IPS-18a (cell line): Measurements from ENCODE around the gene C6orf141.
A peak's percentile ranks its signal among the peaks of the same experiment; 100 is the strongest.

Experiments used
- H3K27ac ChIP-seq: one replicate; pipeline ENCODE4 v1.5.1; 2013; ENCODE audit warnings: low read length
- H3K27me3 ChIP-seq: one replicate; pipeline ENCODE4 v1.6.1; 2013; ENCODE audit warnings: mild to moderate bottlenecking, low read length; ENCODE audit not compliant: control insufficient read depth, insufficient read depth
- H3K36me3 ChIP-seq: one replicate; pipeline ENCODE4 v1.6.1; 2013; ENCODE audit warnings: low read depth, low read length; ENCODE audit not compliant: control insufficient read depth
- H3K4me1 ChIP-seq: one replicate; pipeline ENCODE4 v1.6.1; 2013; ENCODE audit warnings: low read depth, low read length; ENCODE audit not compliant: control insufficient read depth
- H3K4me3 ChIP-seq: one replicate; pipeline ENCODE4 v1.5.1; 2013; ENCODE audit warnings: low read length
- H3K9ac ChIP-seq: one replicate; pipeline ENCODE4 v1.6.1; 2013; ENCODE audit warnings: mild to moderate bottlenecking, low read length, moderate library complexity
- H3K9me3 ChIP-seq: one replicate; pipeline ENCODE4 v1.6.1; 2013; ENCODE audit warnings: low read depth, low read length; ENCODE audit not compliant: control insufficient read depth

C6orf141 gene

DNA sequence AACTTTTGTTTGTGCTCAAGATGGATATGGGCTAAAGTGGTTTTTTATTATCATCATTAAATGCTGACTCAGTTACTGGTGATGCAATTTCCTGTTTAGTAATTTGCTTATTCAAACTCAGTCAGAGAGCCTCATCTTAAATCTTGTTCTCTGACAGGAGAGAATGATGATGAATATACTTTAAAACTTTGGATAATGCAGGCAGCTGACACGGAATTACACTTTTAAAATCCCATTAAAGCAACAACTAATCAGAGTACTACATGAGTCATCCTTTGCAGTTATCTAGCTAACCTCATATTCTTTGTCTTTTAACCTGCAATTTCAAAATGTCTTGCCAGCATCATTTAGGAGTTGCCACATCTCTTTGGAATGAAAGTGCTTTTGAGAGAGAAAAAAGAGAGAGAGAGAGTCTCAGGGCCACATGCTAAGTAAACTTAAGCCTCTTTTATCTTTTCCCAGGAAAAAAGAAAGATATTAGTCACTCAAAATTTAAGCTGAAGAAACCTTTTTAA lies 9.2 kb upstream of the C6orf141 start:
- H3K4me3 ChIP-seq: no peak overlapping the region
- no peaks in the 10 kb centered on the region for H3K27me3 ChIP-seq
- H3K27ac ChIP-seq: no peak overlapping the region
- H3K9ac ChIP-seq: no peak overlapping the region
- no peaks in the 10 kb centered on the region for H3K9me3 ChIP-seq
- H3K36me3 ChIP-seq: no peaks in the 10 kb centered on the region
- peaks cover 4% of the 10 kb centered on the region for H3K4me1 ChIP-seq

DNA sequence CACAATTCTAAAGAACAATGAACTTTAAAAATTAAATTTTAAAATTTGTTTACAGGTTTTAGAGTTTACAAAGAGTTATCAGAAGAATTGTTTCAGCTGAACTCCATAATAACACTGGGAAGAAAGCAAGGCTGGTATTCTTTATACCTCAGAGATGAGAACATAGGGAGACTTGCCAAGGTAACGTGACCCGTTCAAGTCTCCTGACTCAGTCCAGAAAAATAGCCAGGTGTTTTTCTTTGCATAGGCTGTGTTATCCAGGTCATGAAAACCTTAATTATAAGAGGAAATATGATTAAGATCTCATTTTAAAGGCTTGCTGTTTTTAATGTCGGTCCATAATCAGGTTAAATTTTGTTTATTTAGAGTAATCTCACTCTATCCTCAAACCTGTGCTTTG lies 8.5 kb upstream of the C6orf141 start:
- no peaks in the 10 kb centered on the region for H3K27me3 ChIP-seq
- peaks cover 4% of the 10 kb centered on the region for H3K4me1 ChIP-seq
- H3K27ac ChIP-seq: no peak overlapping the region
- no peaks in the 10 kb centered on the region for H3K9me3 ChIP-seq
- H3K36me3 ChIP-seq: no peaks in the 10 kb centered on the region
- H3K4me3 ChIP-seq: no peak overlapping the region
- H3K9ac ChIP-seq: no peak overlapping the region

DNA sequence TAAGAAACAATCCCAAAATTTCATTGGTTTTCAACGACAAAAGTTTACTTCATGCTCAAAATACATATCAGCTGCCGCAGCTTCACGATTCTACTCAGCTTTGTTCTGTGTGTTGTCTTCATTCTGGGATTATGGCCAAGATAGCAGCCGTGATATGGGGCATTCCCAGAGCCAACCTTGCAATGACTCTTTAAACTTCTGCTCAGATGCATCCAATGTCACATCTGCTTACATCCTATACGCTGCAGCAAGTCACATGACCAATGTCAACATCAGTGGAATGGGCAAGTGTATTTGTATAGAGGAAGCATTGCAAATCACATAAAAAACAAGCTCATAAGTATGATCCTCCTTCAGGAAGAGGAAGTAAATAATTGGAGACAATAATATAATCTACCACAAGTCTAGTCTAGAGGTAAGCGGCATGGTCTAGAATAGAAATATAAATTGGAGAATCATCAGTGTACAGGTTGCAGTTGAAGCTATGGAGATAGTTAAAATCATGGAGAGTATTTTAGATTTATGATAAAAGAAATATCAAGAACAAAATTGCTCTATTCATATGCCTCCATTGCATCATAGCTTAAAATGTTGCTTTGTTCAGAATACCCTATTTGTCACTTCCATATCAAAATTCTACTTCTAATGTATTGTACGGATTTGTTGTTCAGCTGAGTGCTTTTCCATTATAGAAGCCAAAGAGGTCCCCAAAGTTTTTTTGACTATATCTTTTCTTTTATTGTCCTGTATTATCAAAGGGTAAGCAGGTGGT lies 7.2 kb upstream of the C6orf141 start:
- no peaks in the 10 kb centered on the region for H3K9me3 ChIP-seq
- H3K27me3 ChIP-seq: no peaks in the 10 kb centered on the region
- H3K4me1 ChIP-seq: peaks cover 4% of the 10 kb centered on the region
- H3K27ac ChIP-seq: no peak overlapping the region
- H3K36me3 ChIP-seq: no peaks in the 10 kb centered on the region
- no peak overlapping the region for H3K9ac ChIP-seq
- H3K4me3 ChIP-seq: no peak overlapping the region

DNA sequence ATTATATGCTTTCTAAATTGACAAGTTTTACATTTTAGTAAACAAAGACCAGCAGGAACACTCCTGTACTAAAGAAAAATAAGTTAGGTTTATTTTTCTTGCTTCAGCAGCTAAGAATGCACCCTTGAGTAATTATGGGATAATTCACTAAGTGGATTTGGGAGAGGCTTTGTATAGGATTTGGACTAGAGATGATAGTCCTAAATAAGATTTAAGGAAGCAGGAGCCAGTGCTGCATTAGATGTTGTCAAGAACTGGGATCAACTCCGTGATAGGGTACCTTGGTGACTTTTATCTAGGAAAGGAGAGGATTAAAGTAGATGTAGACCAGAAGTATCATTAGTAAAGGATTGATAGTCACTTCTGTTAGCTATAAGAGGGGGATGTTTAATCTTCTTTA lies 4.1 kb upstream of the C6orf141 start:
- H3K27me3 ChIP-seq: peaks cover 13% of the 10 kb centered on the region
- H3K36me3 ChIP-seq: no peaks in the 10 kb centered on the region

DNA sequence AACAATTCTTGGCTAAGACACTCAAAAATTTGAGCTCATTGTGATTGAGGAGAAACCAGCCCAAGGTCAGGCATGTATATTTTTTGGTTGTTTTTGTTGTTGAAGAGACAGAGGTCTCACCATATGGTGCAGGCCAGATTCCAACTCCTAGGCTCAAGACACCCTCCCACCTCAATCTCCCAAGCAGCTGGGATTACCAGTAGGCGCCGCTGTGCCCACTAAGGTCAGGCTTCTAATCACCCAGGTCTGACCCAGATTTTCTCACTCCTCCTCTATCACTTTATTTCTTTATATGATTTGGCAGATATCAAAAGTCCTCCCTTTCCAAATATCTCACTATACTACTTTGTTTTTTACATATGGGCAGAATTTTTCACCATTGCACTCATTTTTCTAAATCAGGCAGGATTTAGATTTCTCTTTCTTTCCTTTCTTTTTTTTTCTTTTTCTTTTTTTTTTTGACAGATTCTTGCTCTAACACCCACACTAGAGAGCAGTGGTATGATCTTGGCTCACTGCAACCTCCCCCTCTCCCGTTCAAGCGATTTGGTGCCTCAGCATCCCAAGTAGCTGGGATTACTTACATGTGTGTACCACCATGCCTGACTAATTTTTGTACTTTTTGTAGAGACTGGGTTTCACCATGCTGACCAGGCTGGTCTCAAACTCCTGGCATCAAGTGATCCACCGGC lies 1.7 kb upstream of the C6orf141 start:
- H3K27me3 ChIP-seq: peaks cover 17% of the 10 kb centered on the region
- peaks cover 3% of the 10 kb centered on the region for H3K36me3 ChIP-seq
- H3K9ac ChIP-seq: peak overlapping the region; percentile 13
- H3K4me3 ChIP-seq: no peak overlapping the region
- H3K9me3 ChIP-seq: no peaks in the 10 kb centered on the region
- H3K4me1 ChIP-seq: peaks cover 18% of the 10 kb centered on the region
- H3K27ac ChIP-seq: no peak overlapping the region

More for the DNA sequence above, 4.1 kb upstream of the C6orf141 start:
- H3K27ac ChIP-seq: no peak overlapping the region
- no peak overlapping the region for H3K4me3 ChIP-seq
- H3K9ac ChIP-seq: no peak overlapping the region
- H3K9me3 ChIP-seq: no peaks in the 10 kb centered on the region
- H3K4me1 ChIP-seq: peaks cover 11% of the 10 kb centered on the region

DNA sequence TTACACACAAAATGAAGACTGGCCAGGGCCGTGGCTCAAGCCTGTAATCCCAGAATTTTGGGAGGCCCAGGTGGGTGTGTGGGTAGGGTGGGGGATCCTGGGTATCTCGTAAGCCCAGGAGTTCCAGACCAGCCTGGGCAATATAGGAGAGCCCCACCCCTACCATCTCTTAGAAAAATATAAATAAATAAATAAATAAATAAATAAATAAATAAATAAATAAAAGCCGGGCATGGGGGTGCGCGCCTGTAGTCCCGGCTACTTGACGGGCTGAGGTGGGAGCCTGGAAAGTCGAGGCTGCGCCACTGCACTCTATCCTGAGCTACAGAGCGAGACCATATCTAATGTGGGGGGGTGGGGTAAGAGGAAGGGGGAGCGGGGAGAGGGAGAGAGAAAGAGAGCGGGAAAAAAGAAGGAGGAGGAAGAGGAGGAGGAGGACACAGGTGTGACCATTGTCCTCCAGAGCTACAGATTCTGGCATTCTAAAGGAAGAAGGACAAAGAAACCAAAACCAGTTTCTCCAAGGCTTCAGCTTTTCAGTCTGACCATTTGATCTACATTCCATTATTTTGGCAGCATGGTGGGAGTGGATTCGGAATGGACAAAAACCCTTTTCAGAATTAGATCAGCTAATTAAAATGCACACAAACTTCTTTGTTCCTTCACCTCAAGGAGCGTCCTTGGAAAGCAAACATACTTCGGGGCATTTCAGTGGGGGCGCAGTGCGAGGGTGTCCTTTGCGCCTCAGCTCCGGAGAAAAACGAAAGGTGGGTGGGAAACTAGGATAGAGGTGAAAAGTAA lies 577 bp upstream of the C6orf141 start:
- H3K4me1 ChIP-seq: peaks cover 23% of the 10 kb centered on the region
- peaks cover 8% of the 10 kb centered on the region for H3K36me3 ChIP-seq
- H3K9me3 ChIP-seq: no peaks in the 10 kb centered on the region
- peak overlapping the region; percentile 94 for H3K9ac ChIP-seq
- peak overlapping the region; percentile 41 for H3K27ac ChIP-seq
- H3K27me3 ChIP-seq: peaks cover 22% of the 10 kb centered on the region
- peak overlapping the region; percentile 85 for H3K4me3 ChIP-seq

DNA sequence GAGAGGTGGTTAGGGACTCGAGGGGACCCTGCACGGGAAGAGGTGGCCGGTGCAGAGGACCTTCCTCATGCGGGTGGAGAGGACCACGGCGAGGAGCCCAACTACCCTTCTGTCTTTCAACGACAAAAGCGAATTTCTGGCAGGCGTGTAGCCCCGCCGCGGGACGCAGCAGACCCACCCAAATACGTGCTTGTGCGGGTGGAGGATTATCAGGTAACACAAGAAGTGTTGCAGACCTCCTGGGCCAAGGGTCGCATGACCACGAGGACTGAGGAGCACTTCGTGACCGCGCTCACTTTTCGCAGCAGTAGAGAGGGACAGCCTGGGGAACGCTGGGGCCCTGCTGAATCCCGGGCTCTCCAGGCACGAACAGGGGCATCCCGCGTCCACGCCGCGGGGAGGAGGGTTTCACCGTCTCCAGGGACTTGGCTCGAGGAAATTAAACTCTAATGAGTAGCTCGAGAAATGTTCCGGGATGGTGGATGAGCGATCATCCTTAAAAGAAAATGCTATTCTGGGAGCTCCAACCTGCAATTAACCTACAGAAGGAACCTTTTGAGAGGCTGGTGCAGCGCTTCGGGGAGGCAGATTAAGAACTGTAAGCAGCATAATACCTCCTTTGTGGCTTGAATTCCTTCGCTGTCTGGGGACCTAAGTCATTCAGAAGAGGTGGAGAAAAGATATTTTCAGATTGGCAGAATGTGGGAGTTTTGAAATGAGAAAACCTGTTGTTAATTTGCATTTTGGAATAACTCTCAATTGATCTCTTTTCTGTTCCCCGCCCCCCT lies 804 bp downstream of the C6orf141 start:
- Histone ChIP-seq H3K9me3 (no peaks in the 10 kb centered on the region), H3K27me3 (peaks cover 31% of the 10 kb centered on the region), H3K4me3 (peak overlapping the region; percentile 85), H3K27ac (peak overlapping the region; percentile 35), H3K9ac (peak overlapping the region; percentile 94), H3K4me1 (peaks cover 27% of the 10 kb centered on the region), H3K36me3 (peaks cover 13% of the 10 kb centered on the region)

DNA sequence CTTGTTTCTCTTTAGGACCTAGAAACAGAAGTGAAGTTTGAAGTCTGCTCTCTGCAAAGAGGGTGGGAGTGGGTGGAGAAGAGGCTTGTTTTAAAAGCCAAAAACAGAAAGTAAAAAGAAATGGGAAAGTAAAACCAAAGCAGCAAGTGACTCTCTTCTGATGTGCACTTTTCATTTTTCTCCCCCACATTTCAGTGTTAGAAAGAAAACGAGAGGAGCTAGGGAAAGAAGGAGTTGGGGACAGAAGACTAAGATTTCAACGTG lies 1.3 kb downstream of the C6orf141 start:
- Histone ChIP-seq H3K9ac (peak overlapping the region; percentile 94), H3K4me3 (peak overlapping the region; percentile 85)

DNA sequence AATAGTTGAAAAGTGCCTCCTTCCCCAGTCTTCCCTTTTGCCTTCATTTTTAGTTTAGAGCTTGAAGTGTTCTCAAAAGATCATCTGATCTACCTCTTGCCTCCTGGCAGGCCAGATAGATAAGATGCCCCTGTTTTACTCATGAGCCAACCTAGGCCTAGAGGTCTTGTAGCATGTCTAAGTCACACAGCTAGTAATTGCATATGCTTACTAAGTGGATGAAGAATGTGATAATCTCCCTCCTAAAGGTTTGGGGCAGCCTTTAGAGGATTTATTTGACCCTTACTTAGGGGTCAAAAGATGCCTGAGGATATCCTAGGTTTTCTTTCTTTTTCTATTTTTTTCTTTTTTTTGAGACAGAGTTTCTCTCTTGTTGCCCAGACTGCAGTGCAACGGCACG lies 2.1 kb downstream of the C6orf141 start:
- peaks cover 31% of the 10 kb centered on the region for H3K27me3 ChIP-seq
- no peak overlapping the region for H3K9ac ChIP-seq

More for the DNA sequence above, 1.3 kb downstream of the C6orf141 start:
- peak overlapping the region; percentile 35 for H3K27ac ChIP-seq
- H3K36me3 ChIP-seq: peaks cover 13% of the 10 kb centered on the region
- peaks cover 31% of the 10 kb centered on the region for H3K4me1 ChIP-seq
- H3K9me3 ChIP-seq: no peaks in the 10 kb centered on the region
- H3K27me3 ChIP-seq: peaks cover 31% of the 10 kb centered on the region

DNA sequence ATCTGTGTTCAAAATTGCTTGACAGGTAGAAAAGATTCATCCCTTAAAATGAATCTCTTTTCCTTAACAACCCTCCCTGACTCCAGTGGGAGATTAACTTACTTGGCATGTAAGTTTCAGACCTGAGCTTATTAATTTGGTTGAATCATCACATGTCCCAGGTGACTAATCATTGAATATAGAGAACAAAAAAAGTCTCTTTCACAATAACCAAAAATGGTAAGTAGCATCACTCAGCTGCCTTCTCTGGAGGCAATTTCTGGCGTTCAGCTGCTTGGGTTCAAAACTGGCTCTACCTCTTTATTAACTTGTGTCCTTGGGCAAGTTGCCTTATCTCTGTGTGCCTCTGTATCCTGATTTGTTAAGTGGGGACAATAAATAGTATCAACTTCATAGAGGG lies 2.9 kb downstream of the C6orf141 start:
- Histone ChIP-seq H3K4me1 (peaks cover 31% of the 10 kb centered on the region), H3K27ac (no peak overlapping the region), H3K9ac (no peak overlapping the region), H3K27me3 (peaks cover 31% of the 10 kb centered on the region), H3K4me3 (peak overlapping the region; percentile 85), H3K9me3 (no peaks in the 10 kb centered on the region), H3K36me3 (peaks cover 13% of the 10 kb centered on the region)

More for the DNA sequence above, 2.1 kb downstream of the C6orf141 start:
- H3K9me3 ChIP-seq: no peaks in the 10 kb centered on the region
- peak overlapping the region; percentile 85 for H3K4me3 ChIP-seq
- peaks cover 31% of the 10 kb centered on the region for H3K4me1 ChIP-seq
- H3K36me3 ChIP-seq: peaks cover 13% of the 10 kb centered on the region
- no peak overlapping the region for H3K27ac ChIP-seq

DNA sequence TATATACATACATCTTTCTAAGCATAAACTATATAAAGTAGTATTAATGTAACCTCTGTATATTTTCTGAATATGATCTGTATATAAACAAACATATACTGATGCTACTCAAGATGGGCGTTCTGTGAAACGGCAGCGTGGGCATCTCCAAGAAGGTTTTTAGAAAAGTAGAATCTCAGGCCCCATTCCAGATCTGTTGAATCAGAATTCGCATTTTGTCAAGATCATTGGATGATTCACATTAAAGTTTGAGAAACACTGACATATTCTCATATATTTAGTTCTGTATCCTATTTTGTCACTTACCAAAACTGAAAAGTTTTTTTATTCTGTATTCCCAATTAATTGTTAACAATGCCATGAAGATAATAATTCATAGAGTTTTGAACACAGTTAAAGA lies 5.5 kb downstream of the C6orf141 start:
- no peaks in the 10 kb centered on the region for H3K9me3 ChIP-seq
- no peak overlapping the region for H3K9ac ChIP-seq
- H3K36me3 ChIP-seq: peaks cover 13% of the 10 kb centered on the region
- H3K4me1 ChIP-seq: peaks cover 20% of the 10 kb centered on the region
- no peak overlapping the region for H3K4me3 ChIP-seq
- H3K27ac ChIP-seq: no peak overlapping the region
- H3K27me3 ChIP-seq: peaks cover 21% of the 10 kb centered on the region
